ENCODE results near the gene PCDHGA2. TPM values are rescaled to one million over a fixed set of nuclear protein-coding genes. Genes with fewer than 3 reads are reported as not detected.

Gene PCDHGA2
- total RNA-seq, 1 experiment from 2014 or later, result 0.96 TPM

DNA sequence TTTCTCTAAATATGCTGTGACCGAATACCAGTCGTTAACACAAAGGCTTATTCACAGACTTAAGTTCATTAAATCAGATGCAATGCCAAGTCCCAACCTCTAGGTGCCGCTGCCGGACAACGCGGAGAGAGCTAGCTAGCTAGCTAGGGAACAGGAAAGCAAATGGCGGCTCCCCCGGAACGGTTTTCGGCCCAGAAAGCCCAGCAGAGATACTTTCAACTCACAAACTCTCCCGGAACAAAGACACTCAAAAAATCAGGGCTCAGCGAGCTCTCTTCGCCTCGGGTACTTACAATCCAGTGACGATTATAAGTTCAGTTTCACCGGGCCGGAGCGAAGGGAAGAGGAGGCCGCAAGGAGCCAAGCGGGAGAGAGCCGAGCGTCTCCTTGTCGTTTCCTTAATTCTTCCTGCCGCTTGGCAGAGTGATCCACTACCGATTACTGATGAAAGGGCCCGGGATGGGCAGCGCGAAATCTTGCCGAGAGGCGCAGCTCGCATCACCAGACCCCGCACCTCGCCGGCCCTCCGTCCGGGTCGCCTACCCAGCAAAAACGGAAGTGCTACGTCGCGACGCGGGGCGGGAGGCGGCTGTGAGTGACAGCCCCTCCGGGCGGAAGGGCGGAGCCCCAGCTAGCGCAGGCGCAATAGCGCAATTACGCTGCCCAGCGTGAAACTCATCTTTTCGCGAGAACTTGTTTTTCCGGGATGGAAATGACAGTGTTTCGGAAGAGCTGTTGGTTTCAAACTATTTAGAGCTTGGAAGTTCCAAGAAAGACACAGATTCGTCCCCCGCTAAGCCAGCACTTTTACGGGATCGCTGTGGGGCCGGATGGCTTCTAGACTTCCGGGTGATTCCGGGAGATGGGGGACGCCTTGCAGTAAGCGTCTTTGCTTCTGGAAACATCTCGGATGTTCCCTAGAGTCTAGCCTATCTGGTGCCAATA, 18.1 kb upstream of the PCDHGA2 start, which contains the start of gene TAF7 (continued):
- TF ChIP-seq, protein P1, sequence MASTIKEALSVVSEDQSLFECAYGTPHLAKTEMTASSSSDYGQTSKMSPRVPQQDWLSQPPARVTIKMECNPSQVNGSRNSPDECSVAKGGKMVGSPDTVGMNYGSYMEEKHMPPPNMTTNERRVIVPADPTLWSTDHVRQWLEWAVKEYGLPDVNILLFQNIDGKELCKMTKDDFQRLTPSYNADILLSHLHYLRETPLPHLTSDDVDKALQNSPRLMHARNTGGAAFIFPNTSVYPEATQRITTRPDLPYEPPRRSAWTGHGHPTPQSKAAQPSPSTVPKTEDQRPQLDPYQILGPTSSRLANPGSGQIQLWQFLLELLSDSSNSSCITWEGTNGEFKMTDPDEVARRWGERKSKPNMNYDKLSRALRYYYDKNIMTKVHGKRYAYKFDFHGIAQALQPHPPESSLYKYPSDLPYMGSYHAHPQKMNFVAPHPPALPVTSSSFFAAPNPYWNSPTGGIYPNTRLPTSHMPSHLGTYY (CRISPR knock-in tag; IDR thresholded peaks at IDR 0.05), result no peak
- TF ChIP-seq GRHL2 (CRISPR knock-in tag; IDR thresholded peaks at IDR 0.05; ENCODE audit: insufficient replicate concordance, severe bottlenecking) (no peak), GABPB1 (CRISPR knock-in tag; IDR thresholded peaks at IDR 0.05) (peak; percentile 44; the same call in 1 of the 2 replicates), ZNF219 (CRISPR knock-in tag; IDR thresholded peaks at IDR 0.05; ENCODE audit: borderline replicate concordance) (no peak), ZNF263 (CRISPR knock-in tag; IDR thresholded peaks at IDR 0.05; ENCODE audit: low read depth) (no peak), CREM (CRISPR knock-in tag; IDR thresholded peaks at IDR 0.05) (0 out of 2 replicates have a peak, but pooled peaks have one; percentile 81), TP53 (CRISPR knock-in tag; IDR thresholded peaks at IDR 0.05) (0 out of 2 replicates have a peak, but pooled peaks have one; percentile 19), RORB (CRISPR knock-in tag; IDR thresholded peaks at IDR 0.05) (no peak)
- TF ChIP-seq, protein P2, sequence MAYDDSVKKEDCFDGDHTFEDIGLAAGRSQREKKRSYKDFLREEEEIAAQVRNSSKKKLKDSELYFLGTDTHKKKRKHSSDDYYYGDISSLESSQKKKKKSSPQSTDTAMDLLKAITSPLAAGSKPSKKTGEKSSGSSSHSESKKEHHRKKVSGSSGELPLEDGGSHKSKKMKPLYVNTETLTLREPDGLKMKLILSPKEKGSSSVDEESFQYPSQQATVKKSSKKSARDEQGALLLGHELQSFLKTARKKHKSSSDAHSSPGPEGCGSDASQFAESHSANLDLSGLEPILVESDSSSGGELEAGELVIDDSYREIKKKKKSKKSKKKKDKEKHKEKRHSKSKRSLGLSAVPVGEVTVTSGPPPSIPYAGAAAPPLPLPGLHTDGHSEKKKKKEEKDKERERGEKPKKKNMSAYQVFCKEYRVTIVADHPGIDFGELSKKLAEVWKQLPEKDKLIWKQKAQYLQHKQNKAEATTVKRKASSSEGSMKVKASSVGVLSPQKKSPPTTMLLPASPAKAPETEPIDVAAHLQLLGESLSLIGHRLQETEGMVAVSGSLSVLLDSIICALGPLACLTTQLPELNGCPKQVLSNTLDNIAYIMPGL (CRISPR knock-in tag; IDR thresholded peaks at IDR 0.05), result peak; percentile 90; the same call in 1 of the 2 replicates
- TF ChIP-seq, protein P3, sequence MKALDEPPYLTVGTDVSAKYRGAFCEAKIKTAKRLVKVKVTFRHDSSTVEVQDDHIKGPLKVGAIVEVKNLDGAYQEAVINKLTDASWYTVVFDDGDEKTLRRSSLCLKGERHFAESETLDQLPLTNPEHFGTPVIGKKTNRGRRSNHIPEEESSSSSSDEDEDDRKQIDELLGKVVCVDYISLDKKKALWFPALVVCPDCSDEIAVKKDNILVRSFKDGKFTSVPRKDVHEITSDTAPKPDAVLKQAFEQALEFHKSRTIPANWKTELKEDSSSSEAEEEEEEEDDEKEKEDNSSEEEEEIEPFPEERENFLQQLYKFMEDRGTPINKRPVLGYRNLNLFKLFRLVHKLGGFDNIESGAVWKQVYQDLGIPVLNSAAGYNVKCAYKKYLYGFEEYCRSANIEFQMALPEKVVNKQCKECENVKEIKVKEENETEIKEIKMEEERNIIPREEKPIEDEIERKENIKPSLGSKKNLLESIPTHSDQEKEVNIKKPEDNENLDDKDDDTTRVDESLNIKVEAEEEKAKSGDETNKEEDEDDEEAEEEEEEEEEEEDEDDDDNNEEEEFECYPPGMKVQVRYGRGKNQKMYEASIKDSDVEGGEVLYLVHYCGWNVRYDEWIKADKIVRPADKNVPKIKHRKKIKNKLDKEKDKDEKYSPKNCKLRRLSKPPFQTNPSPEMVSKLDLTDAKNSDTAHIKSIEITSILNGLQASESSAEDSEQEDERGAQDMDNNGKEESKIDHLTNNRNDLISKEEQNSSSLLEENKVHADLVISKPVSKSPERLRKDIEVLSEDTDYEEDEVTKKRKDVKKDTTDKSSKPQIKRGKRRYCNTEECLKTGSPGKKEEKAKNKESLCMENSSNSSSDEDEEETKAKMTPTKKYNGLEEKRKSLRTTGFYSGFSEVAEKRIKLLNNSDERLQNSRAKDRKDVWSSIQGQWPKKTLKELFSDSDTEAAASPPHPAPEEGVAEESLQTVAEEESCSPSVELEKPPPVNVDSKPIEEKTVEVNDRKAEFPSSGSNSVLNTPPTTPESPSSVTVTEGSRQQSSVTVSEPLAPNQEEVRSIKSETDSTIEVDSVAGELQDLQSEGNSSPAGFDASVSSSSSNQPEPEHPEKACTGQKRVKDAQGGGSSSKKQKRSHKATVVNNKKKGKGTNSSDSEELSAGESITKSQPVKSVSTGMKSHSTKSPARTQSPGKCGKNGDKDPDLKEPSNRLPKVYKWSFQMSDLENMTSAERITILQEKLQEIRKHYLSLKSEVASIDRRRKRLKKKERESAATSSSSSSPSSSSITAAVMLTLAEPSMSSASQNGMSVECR (CRISPR knock-in tag; IDR thresholded peaks at IDR 0.05; ENCODE audit: borderline replicate concordance), result peak; percentile 92
- TF ChIP-seq, protein P4, sequence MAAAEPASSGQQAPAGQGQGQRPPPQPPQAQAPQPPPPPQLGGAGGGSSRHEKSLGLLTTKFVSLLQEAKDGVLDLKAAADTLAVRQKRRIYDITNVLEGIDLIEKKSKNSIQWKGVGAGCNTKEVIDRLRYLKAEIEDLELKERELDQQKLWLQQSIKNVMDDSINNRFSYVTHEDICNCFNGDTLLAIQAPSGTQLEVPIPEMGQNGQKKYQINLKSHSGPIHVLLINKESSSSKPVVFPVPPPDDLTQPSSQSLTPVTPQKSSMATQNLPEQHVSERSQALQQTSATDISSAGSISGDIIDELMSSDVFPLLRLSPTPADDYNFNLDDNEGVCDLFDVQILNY (CRISPR knock-in tag; IDR thresholded peaks at IDR 0.05), result 0 out of 2 replicates have a peak, but pooled peaks have one; percentile 62
- TF ChIP-seq, protein P5, sequence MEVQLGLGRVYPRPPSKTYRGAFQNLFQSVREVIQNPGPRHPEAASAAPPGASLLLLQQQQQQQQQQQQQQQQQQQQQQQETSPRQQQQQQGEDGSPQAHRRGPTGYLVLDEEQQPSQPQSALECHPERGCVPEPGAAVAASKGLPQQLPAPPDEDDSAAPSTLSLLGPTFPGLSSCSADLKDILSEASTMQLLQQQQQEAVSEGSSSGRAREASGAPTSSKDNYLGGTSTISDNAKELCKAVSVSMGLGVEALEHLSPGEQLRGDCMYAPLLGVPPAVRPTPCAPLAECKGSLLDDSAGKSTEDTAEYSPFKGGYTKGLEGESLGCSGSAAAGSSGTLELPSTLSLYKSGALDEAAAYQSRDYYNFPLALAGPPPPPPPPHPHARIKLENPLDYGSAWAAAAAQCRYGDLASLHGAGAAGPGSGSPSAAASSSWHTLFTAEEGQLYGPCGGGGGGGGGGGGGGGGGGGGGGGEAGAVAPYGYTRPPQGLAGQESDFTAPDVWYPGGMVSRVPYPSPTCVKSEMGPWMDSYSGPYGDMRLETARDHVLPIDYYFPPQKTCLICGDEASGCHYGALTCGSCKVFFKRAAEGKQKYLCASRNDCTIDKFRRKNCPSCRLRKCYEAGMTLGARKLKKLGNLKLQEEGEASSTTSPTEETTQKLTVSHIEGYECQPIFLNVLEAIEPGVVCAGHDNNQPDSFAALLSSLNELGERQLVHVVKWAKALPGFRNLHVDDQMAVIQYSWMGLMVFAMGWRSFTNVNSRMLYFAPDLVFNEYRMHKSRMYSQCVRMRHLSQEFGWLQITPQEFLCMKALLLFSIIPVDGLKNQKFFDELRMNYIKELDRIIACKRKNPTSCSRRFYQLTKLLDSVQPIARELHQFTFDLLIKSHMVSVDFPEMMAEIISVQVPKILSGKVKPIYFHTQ (CRISPR knock-in tag; IDR thresholded peaks at IDR 0.05), result no peak
- TF ChIP-seq, protein P6, sequence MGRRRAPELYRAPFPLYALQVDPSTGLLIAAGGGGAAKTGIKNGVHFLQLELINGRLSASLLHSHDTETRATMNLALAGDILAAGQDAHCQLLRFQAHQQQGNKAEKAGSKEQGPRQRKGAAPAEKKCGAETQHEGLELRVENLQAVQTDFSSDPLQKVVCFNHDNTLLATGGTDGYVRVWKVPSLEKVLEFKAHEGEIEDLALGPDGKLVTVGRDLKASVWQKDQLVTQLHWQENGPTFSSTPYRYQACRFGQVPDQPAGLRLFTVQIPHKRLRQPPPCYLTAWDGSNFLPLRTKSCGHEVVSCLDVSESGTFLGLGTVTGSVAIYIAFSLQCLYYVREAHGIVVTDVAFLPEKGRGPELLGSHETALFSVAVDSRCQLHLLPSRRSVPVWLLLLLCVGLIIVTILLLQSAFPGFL (CRISPR knock-in tag; IDR thresholded peaks at IDR 0.05; ENCODE audit: borderline replicate concordance), result no peak
- TF ChIP-seq, protein P7, sequence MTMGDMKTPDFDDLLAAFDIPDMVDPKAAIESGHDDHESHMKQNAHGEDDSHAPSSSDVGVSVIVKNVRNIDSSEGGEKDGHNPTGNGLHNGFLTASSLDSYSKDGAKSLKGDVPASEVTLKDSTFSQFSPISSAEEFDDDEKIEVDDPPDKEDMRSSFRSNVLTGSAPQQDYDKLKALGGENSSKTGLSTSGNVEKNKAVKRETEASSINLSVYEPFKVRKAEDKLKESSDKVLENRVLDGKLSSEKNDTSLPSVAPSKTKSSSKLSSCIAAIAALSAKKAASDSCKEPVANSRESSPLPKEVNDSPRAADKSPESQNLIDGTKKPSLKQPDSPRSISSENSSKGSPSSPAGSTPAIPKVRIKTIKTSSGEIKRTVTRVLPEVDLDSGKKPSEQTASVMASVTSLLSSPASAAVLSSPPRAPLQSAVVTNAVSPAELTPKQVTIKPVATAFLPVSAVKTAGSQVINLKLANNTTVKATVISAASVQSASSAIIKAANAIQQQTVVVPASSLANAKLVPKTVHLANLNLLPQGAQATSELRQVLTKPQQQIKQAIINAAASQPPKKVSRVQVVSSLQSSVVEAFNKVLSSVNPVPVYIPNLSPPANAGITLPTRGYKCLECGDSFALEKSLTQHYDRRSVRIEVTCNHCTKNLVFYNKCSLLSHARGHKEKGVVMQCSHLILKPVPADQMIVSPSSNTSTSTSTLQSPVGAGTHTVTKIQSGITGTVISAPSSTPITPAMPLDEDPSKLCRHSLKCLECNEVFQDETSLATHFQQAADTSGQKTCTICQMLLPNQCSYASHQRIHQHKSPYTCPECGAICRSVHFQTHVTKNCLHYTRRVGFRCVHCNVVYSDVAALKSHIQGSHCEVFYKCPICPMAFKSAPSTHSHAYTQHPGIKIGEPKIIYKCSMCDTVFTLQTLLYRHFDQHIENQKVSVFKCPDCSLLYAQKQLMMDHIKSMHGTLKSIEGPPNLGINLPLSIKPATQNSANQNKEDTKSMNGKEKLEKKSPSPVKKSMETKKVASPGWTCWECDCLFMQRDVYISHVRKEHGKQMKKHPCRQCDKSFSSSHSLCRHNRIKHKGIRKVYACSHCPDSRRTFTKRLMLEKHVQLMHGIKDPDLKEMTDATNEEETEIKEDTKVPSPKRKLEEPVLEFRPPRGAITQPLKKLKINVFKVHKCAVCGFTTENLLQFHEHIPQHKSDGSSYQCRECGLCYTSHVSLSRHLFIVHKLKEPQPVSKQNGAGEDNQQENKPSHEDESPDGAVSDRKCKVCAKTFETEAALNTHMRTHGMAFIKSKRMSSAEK (CRISPR knock-in tag; IDR thresholded peaks at IDR 0.05; ENCODE audit: borderline replicate concordance), result no peak
- TF ChIP-seq, protein P8, sequence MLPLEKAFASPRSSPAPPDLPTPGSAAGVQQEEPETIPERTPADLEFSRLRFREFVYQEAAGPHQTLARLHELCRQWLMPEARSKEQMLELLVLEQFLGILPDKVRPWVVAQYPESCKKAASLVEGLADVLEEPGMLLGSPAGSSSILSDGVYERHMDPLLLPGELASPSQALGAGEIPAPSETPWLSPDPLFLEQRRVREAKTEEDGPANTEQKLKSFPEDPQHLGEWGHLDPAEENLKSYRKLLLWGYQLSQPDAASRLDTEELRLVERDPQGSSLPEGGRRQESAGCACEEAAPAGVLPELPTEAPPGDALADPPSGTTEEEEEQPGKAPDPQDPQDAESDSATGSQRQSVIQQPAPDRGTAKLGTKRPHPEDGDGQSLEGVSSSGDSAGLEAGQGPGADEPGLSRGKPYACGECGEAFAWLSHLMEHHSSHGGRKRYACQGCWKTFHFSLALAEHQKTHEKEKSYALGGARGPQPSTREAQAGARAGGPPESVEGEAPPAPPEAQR (CRISPR knock-in tag; IDR thresholded peaks at IDR 0.05), result no peak
- TF ChIP-seq, protein P9, sequence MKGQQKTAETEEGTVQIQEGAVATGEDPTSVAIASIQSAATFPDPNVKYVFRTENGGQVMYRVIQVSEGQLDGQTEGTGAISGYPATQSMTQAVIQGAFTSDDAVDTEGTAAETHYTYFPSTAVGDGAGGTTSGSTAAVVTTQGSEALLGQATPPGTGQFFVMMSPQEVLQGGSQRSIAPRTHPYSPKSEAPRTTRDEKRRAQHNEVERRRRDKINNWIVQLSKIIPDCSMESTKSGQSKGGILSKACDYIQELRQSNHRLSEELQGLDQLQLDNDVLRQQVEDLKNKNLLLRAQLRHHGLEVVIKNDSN (CRISPR knock-in tag; IDR thresholded peaks at IDR 0.05), result peak; percentile 48

All from WTC11 (cell line).